ENCODE measurements around the gene MC2R. TPM values are rescaled to one million over a fixed set of nuclear protein-coding genes. Genes with fewer than 3 reads are reported as not detected.

Gene MC2R
- total RNA-seq, 1 experiment from 2014 or later = not detected

DNA sequence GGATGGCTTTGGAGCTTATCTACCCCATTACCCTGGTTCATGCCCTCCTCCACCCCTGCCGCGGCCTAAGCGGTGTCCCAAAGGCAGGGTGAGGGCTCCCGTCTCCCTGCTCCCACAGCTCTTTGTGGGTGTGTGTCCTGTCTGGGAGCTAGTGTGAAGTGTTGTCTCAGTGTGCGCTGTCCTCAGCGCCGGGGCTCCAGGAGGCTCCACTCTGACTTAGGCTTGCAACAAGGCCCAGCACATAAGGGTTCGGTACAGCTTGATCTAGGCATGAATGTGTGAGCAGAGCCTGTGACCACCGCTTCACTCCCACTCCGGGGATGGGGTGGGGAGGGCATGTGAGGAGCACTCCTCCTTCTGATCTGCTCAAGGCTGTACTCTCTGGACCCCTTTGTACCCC lies 1.2 kb downstream of the MC2R start:
- Histone ChIP-seq H2AK5ac (ENCODE audit: insufficient read length, low read length) (no peak overlapping the region), H2AFZ (ENCODE audit: low read length) (no peak overlapping the region), H4K20me1 (ENCODE audit: control insufficient read depth, insufficient read depth, insufficient read length) (no peaks in the 10 kb centered on the region), H3K56ac (ENCODE audit: insufficient read length, low read depth, low read length) (no peak overlapping the region), H3K27me3 (ENCODE audit: insufficient read depth, low read length) (no peaks in the 10 kb centered on the region), H3K9ac (ENCODE audit: extremely low read depth, insufficient read length, low read length) (no peak overlapping the region), H3K23ac (ENCODE audit: insufficient read length, low read depth, low read length) (no peak overlapping the region), H4K91ac (ENCODE audit: insufficient read length, low read depth, low read length) (no peak overlapping the region), H3K27ac (ENCODE audit: insufficient read length, low read depth, low read length) (no peak overlapping the region), H2BK20ac (ENCODE audit: low read depth, low read length, poor library complexity, severe bottlenecking) (no peak overlapping the region), H2BK15ac (ENCODE audit: low read depth, low read length) (no peak overlapping the region), H3K4me2 (ENCODE audit: insufficient read depth, insufficient read length, low read length) (no peak overlapping the region), H3K79me2 (ENCODE audit: insufficient read depth, low read length) (no peaks in the 10 kb centered on the region), H3K23me2 (ENCODE audit: insufficient read length, low read depth, low read length, poor library complexity, severe bottlenecking) (no peaks in the 10 kb centered on the region), H2BK120ac (ENCODE audit: low read depth, low read length, poor library complexity, severe bottlenecking) (no peak overlapping the region), H3K14ac (ENCODE audit: insufficient read depth, low read length) (peak overlapping the region; percentile 61; the same call in 1 of the 2 replicates), H3K18ac (ENCODE audit: insufficient read length, low read depth, low read length) (no peak overlapping the region), H3K79me1 (ENCODE audit: insufficient read depth, low read depth, low read length, poor library complexity, severe bottlenecking) (no peaks in the 10 kb centered on the region), H3K9me3 (ENCODE audit: control insufficient read depth, low read depth, low read length) (no peaks in the 10 kb centered on the region), H3K4me1 (ENCODE audit: insufficient read depth, low read length) (no peaks in the 10 kb centered on the region), H3K4ac (ENCODE audit: low read depth, low read length) (no peak overlapping the region), H2BK12ac (ENCODE audit: insufficient read length, low read depth, low read length) (no peak overlapping the region), H4K8ac (replicated peaks; ENCODE audit: insufficient read length, low read depth, low read length) (no peak overlapping the region), H2BK5ac (ENCODE audit: insufficient read length, low read length) (no peak overlapping the region), H4K5ac (ENCODE audit: insufficient read length, low read depth, low read length) (no peak overlapping the region), H3T11ph (ENCODE audit: low read length) (no peak overlapping the region)
- H3K27ac Mint-ChIP-seq = no peak overlapping the region
- 0 out of 4 replicates have a peak, but pooled peaks cover 0 to 3% of the 10 kb centered on the region in 2 experiments for H3K4me1 Mint-ChIP-seq
- no peaks in the 10 kb centered on the region; a peak in 1 of 7 replicates for H3K36me3 Mint-ChIP-seq (ENCODE audit: insufficient read depth in 1 of 3, low read depth in 3 of 3)
- no CpG with 5 or more reads among the region's 10 CpGs for WGBS (ENCODE audit: extremely low coverage, insufficient read length, low lambda C conversion rate)
- no peaks in the 10 kb centered on the region for H3K9me3 Mint-ChIP-seq
- TF ChIP-seq, protein P1, sequence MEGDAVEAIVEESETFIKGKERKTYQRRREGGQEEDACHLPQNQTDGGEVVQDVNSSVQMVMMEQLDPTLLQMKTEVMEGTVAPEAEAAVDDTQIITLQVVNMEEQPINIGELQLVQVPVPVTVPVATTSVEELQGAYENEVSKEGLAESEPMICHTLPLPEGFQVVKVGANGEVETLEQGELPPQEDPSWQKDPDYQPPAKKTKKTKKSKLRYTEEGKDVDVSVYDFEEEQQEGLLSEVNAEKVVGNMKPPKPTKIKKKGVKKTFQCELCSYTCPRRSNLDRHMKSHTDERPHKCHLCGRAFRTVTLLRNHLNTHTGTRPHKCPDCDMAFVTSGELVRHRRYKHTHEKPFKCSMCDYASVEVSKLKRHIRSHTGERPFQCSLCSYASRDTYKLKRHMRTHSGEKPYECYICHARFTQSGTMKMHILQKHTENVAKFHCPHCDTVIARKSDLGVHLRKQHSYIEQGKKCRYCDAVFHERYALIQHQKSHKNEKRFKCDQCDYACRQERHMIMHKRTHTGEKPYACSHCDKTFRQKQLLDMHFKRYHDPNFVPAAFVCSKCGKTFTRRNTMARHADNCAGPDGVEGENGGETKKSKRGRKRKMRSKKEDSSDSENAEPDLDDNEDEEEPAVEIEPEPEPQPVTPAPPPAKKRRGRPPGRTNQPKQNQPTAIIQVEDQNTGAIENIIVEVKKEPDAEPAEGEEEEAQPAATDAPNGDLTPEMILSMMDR (conservative IDR thresholded peaks at IDR 0.05) = no peak
- H3K4me3 Mint-ChIP-seq = no peak overlapping the region
- no peaks in the 10 kb centered on the region; the same call in 1 of the 2 replicates for H3K27me3 Mint-ChIP-seq (ENCODE audit: low read depth)
- no peak for DNase-seq
